ENCODE results near the gene CACNA1F.

- TF ChIP-seq POLR2A (IDR thresholded peaks at IDR 0.05) (no peak), EP300 (IDR thresholded peaks at IDR 0.05) (no peak), POLR2AphosphoS5 (IDR thresholded peaks at IDR 0.05) (no peak)
- TF ChIP-seq, protein P1, sequence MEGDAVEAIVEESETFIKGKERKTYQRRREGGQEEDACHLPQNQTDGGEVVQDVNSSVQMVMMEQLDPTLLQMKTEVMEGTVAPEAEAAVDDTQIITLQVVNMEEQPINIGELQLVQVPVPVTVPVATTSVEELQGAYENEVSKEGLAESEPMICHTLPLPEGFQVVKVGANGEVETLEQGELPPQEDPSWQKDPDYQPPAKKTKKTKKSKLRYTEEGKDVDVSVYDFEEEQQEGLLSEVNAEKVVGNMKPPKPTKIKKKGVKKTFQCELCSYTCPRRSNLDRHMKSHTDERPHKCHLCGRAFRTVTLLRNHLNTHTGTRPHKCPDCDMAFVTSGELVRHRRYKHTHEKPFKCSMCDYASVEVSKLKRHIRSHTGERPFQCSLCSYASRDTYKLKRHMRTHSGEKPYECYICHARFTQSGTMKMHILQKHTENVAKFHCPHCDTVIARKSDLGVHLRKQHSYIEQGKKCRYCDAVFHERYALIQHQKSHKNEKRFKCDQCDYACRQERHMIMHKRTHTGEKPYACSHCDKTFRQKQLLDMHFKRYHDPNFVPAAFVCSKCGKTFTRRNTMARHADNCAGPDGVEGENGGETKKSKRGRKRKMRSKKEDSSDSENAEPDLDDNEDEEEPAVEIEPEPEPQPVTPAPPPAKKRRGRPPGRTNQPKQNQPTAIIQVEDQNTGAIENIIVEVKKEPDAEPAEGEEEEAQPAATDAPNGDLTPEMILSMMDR (IDR thresholded peaks at IDR 0.05), result no peak
These were observed 22.7 kb downstream of the CACNA1F start for GRCh38 chrX:49210406-49210805.

All from suprapubic skin (tissue), 4 donors.